ENCODE results near the gene PSMC3.

The PSMC3 gene

DNA sequence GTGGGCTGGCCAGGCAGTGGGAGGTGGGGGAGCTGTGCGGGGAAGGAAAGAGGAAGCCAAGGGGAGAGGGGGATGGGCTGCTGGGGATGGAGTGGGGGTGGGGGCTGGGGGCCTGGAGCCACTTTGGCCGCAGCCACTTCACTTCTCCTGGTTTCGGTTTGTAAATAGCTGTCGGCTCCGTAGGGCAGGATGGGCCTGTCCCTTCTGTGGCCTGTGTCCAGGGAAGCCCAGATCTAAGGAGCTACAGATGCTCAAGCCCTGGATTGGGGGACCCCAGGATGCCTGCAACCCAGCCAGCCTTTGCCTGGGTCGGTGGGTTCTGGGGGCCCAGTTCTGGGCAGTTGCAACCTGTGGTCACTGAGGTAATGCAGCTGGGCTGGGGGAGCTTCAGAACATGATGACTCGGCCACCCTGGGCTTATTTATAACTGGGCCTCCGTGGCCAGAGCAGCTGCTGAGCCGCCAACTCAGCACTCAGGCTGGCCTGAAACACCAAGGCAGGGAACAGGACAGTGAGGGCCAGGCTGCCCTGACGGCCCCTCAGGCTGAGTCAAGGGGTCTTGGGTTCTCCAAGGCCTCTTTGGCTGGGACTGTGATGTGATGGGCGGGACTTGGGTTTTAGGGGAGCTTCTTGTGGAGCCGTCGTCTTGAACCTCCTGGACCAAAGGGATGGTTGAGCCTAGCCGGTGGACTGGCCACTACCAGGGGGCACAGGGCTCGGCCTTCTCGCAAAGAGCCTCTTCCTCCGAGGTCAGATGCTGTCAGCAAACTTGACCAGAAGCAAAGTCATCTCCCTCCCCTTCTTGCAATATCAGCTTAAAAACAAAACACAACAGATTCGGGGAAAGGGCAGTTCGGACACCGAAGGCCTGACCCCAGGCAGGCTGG is 32.8 kb downstream of the PSMC3 start:
- no peak for DNase-seq

DNA sequence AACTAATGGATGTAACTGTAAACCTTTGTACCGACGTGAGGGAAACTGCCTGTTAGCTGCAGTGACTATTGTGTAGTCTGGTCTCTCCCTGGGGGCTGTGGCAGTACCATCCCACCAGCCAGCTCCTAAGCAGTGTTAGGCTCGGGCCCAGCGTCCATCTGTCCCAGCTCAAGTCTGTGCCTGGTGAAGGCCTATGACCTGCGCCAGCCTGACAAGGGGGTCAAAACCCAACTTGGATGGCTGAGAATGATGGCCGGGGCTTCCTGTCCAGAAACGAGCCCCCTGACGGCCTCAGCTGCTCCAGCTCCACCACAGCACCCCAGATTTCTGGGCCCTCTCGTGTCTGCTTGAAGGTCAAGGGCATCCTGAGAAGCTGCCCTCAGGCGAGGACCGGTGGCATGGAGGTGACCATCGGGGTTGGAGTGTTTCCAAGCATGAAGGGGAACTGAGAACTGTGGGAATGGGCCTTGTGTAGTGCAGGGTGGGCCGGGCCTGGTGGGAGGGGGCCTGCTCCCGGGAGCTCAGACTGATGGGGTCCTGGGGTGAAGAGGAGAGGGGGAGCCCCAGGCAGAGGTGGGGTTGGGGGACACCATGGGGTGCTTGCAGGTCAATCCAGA is 33.6 kb downstream of the PSMC3 start:
- no peak for DNase-seq

DNA sequence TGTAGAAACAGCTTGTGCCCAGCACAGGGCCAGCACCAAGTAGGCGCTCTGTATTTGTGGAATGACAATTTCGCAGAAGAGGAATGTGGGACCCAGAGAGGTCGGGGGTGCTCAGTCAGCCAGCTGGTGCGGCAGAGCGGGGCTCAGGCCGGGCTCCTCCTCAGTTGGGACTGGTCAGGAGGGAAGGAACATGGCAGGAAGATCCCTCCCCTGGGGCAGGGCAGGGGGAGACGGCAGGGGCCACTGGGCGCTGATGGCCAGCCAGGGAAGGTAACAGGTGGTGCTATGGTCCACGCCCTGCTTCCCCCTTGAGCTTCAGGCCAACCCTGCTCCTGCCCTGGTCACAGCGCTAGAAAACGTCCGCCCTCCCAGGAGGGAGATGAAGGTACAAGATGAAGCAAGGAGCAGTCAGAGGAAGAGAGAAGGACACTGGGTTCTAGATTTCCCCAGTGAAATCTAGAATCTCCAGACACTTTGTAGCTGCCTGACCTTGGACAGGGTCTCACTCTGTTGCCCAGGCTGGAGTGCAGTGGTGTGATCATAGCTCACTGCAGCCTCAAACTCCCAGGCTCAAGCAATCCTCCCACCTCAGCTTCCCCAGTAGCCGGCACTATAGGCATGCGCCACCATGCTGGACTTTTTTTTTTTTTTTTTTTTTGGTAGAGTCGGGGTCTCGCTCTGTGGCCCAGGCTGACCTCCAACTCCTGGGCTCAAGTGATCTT is 34.4 kb downstream of the PSMC3 start:
- DNase-seq: no peak

DNA sequence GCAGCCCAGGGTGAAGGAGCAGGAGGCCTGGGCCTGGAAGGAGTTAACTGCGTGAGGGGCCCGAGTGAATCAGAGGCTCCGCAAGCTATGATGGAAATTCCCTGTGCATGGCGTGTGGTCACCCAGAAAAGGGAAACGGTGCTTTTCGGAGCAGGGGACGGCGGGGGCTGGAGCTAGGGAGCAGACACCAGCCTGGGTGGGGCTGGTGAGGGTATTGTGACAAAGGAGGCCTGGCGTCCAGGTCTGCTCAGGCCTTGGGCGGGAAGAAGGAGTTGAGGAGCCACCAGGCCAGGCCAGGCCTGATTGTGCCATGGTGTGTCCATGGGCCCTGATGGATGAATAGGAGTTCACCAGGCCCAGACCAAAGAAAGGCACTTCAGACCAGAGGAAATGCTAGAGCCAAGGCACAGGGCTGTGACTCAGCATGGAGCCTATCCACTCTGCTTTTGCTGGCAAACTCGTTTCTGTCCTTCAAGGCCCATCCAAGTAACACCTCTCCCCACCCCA is 35.1 kb downstream of the PSMC3 start:
- DNase-seq: no peak

DNA sequence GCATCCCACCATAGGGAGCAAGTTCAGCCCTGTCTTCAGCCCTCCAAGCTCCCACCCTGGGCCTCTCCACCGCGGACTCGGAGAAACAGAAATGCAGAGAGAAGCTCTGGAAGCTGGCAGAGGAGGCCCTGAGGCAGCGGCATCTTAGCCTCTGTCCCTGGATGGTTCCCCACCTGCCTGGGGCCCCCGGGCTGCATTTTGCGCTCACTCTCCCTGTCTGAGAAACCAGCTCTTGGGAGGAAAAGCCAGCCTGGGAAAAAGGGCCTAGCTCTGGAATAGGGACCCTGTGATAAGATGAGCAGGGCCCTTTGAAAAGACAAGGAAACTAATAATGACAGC is 35.8 kb downstream of the PSMC3 start:
- no peak for DNase-seq

- no peak for DNase-seq
Observed at GRCh38 chr11:47389577-47390421, 36.4 kb downstream of the PSMC3 start.

DNA sequence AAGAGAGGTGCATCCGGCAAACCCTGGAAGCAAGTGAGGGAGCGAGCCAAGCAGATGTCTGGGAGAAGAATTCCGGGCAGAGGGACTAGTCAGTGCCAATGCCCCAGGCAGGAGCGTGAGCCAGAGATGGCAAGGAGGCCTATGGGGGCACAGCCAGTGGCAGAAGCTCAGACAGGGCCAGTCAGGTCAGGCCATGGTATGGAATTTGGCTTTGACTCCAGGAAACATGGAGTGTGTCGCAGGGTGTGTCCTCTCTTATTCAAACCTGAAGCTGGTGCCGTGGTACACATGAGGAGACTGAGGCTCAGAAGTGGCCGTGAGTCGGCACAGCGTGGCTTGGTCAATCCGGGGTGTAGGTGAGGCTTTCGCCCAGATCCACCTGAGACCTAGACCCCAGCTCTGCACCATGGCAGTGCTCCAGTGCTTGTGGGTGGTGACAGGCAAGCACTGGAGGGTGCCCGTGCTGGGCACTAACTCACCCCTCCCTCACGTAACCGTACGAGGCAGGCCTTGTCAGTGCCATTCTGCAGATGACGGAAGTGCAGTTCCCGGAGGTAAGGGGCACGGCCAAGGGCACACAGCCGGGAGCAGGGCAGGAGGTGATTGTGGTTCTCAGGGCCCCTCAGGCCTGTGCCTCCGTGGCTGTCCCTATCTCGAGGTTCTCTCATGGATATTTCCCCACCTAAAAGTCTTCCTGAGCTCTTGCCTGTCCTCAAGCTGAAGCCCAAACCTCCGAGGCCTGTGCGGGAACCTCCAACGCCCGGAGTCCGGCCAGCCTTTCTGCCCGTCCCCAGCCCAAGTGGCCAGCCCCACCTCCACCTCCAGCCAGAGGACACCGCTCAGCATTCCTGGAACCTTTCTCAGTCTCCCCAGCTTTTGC is 37.3 kb downstream of the PSMC3 start:
- DNase-seq: no peak

DNA sequence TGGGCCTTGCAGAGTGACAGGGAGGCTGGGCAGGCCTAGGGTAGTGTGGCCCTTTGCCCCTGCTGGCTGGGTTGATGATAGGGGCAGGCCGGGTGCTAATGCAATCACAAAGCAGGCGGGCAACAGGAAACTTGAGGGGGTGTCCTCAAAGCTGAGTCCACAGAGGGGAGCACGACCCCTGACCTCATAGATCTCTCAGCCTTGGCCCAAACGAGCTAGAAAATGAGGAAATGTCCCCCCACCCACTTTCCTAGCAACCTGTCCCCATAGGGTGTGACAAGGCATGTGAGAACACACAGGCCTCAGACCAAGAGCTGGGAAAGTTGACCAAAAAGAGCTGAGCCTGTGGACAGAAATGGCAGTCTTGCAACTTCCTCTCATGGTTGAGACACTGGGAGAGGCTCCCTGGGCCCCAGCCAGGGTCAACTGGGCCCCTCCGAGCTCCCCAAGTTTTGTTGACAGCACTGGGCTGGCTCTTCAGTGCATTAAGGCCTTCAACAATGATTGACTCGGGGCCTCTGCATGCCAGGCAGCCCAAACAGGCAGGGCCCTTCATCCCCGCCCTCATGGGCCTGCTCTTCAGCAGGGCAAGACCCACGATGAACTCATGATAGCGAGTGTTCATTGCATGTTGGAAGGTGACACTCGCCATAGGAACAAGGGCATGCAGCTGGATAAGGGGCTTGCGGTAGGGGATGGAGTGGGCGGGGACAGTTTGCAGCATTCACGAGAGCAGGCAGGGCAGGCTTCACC is 38.1 kb downstream of the PSMC3 start:
- DNase-seq: no peak

- DNase-seq: no peak
Observed at GRCh38 chr11:47384498-47384897, 41.7 kb downstream of the PSMC3 start.

DNA sequence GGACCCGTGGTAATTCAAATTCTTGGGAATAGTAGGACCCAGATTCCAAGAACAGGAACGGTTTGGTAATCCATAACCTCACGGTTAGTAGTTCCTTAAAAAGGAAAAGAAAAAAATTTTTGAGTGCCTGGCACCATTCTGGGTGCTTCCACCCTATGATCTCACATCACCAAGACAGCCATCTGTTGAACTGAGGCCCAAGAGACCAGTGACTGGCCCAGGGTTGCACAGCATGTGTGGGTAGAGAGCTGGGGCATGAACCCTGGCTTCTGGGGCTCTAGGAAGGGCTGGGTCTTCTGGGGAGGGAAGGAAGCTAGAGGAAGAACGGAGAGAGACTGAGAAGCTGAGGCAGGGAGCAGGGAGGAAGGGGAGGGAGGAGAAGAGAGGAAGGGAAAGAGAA is 43.2 kb downstream of the PSMC3 start:
- no peak for DNase-seq

- no peak for DNase-seq
Observed at GRCh38 chr11:47380078-47380477, 46.2 kb downstream of the PSMC3 start.

DNA sequence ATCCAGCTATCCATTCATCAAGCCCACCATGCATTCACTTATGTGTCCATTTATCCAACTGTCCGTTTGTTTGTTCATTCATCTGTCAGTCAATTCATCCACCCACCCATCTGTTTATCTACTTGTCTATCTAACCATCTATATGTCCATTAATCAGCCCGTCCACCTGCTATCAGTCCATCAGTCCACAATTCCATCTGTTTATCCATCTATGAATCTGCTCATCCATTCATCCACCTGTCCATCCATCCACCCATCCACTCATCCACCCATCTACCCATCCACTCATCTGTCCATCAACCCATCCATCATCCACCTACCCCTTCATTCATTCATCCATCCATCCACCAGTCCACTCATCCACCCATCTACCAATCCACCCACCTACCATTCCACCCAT is 46.9 kb downstream of the PSMC3 start:
- no peak for DNase-seq

- no peak for DNase-seq
Observed at GRCh38 chr11:47378836-47379170, 47.4 kb downstream of the PSMC3 start.

GRCh38 chr11:47378010-47378835 is 48.0 kb downstream of the PSMC3 start, which contains the start of gene SPI1:
TSS of gene SPI1 (minus strand) at chr11:47378547. CDS start at chr11:47378353, 194 bp downstream.
- no peak for DNase-seq

- no peak for DNase-seq
Observed at GRCh38 chr11:47377571-47378009, 48.6 kb downstream of the PSMC3 start.

- no peak for DNase-seq
Observed at GRCh38 chr11:47376525-47377371, 49.5 kb downstream of the PSMC3 start.

DNA sequence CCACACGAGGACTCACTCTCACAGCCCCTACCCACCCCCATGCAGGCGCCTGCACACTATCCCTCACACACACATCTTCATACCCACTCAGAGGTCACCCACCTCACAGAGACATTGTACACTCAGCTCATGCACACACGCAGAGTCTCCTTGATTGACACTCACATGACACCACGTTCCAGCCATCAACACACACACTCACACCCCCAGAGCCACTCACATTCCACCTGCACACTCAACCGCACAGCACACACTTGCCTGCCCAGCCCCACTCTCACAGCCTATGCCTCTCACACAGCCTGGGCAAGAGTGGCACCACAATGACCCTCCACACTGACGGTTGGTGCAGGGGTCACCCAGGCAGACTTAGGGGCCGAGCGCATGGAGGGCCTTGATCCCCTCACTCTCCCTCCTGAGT is 50.1 kb downstream of the PSMC3 start:
- no peak for DNase-seq

DNA sequence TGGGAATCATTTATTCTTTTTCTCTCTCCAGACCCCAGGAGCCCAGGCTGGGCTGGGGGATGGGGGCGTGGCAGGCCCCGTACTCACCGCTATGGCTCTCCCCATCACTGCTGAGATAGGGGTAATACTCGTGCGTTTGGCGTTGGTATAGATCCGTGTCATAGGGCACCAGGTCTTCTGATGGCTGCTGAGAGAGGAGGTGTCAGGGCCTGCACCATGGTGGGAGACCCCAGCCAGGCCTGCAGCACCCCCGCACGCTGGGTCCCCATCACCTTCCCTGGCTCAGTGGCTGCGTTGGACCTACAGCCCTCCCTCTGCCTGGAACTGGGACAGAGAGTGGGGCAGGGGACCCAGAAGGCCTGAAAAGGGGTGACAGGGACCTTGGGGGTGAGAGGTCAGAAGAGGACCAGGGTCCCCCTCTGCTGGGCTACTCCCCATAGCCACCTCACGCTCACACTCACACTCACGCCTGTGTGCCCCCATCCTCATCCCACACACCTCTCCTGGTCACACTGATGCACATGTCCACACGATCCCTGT is 50.6 kb downstream of the PSMC3 start:
- no peak for DNase-seq

- no peak for DNase-seq
Observed at GRCh38 chr11:47375020-47375419, 51.2 kb downstream of the PSMC3 start.

All from activated CD4-positive, alpha-beta T cell treated with anti-CD3 and anti-CD28 coated beads, Interleukin-2, amount 50 U/mL, for 4 hours (primary cell).